Measurements from ENCODE around the gene VPS26C. TPM values are rescaled to one million over a fixed set of nuclear protein-coding genes. Genes with fewer than 3 reads are reported as not detected.
"Not testable (repeated sequence)": the region's sequence is repeated elsewhere in the genome, so short reads cannot be mapped to it uniquely, and the experiment has no call there.

Gene VPS26C
- 46.2 TPM for polyA plus RNA-seq (2012; ENCODE audit: missing spikeins)

DNA sequence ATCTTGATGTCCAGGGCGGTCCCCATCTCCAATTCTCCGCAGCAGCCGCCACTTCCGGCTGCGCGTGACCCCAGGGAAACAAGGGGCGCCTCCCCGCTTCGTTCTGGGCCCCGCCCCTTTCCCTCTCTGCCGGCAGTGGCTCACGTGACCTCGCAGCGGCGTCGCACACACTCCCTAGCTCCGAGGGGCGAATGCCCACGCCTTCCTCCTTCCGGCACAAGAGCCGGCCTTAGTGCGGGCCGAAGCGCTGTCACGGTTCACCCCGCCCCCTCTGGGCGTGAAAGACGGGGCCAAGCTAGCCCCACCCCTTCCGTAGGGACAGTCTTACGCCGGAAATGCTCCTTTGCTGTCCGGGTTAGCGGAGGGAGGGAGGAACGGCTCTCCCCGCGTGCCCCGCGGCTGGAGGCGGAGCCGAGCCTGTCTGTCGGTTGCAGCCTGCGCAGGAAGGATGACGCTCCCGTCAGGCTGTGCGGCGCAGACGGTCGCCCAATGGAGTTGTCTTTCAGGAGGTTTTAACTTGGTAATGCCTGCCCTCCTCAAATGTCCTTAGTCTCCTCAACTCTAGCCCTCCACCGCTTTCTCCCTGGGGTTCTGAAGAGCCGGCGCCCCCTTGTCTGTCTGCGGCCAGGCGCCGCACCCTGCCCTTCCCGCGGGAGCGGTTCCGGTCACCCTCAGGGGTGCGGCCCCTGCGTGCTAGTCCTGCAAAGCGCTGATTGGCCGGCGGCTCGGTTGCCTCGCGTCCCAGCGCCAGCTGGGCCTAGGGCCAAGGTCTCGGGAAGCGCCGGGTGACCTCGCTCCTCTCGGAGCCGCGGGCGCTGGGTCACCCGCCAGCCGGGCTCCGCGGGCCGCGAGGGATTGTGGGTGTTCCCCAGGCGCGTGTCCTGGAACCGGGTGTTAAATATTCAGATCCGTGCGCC is at the start of gene VPS26C:
Gene VPS26C (minus strand): TSS at position 66 of the 917 bp plus-strand sequence. CDS start 40 bp downstream, at position 26.
- peak; percentile 77 for TF ChIP-seq TAF1 (IDR thresholded peaks at IDR 0.05; ENCODE audit: borderline replicate concordance, low read depth, low read length)
- TF ChIP-seq POLR2A (IDR thresholded peaks at IDR 0.05; ENCODE audit: low read depth, low read length) = peak; percentile 91
- TF ChIP-seq POLR2AphosphoS5 (IDR thresholded peaks at IDR 0.05; ENCODE audit: low read depth, low read length) = peak; percentile 95
- FAIRE-seq = peak; percentile 100

DNA sequence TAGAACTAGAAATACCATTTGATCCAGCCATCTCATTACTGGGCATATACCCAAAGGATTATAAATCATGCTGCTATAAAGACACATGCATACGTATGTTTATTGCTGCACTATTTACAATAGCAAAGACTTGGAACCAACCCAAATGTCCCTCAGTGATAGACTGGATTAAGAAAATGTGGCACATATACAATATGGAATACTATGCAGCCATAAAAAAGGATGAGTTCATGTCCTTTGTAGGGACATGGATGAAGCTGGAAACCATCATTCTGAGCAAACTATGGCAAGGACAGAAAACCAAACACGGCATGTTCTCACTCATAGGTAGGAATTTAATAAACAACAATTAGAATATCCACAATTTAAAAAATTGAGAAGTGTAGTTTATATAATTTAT is 48.9 kb upstream of the VPS26C start:
- FAIRE-seq; DNase-seq (ENCODE audit: insufficient read length): not testable (repeated sequence)

More for the DNA sequence above, at the start of gene VPS26C:
- DNase-seq (ENCODE audit: insufficient read length) = peak; percentile 80

DNA sequence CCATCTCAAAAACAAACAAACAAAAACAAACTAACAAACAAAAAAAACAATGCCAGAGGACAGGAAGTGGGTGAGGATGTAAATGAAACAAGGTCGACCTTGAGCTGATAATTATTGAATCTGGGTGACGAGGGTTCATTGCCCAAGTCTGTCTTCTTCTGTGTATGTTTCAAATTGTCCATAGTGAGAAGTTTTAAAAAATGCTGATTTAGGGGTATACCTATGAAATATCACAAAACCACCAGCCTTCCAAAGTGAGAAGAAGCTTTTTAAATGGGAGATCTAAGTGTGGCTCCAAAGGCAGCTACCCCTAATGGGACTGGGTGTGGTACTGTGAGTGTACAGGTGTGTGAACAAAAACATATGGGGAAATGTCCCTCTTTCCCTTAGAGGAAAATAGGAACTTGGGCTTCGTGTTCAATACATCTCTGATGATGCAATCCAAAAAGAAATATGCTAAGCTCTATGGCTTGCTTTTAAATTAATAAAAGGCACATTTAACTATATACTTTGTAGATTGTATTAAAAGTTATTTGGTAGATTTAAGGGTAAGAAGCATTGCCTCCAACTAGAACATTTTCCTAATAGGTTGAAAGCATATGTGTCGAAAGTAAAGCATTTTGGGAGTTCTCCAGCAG is 33.1 kb upstream of the VPS26C start:
- FAIRE-seq = no peak
- TF ChIP-seq TAF1 (IDR thresholded peaks at IDR 0.05; ENCODE audit: borderline replicate concordance, low read depth, low read length) (no peak), POLR2AphosphoS5 (IDR thresholded peaks at IDR 0.05; ENCODE audit: low read depth, low read length) (no peak), POLR2A (IDR thresholded peaks at IDR 0.05; ENCODE audit: low read depth, low read length) (no peak)
- DNase-seq (ENCODE audit: insufficient read length) = no peak

GRCh38 chr21:37297364-37297763 is 30.2 kb upstream of the VPS26C start:
- no peak for FAIRE-seq
- DNase-seq (ENCODE audit: insufficient read length) = no peak
- no peak for TF ChIP-seq POLR2A (IDR thresholded peaks at IDR 0.05; ENCODE audit: low read depth, low read length)

DNA sequence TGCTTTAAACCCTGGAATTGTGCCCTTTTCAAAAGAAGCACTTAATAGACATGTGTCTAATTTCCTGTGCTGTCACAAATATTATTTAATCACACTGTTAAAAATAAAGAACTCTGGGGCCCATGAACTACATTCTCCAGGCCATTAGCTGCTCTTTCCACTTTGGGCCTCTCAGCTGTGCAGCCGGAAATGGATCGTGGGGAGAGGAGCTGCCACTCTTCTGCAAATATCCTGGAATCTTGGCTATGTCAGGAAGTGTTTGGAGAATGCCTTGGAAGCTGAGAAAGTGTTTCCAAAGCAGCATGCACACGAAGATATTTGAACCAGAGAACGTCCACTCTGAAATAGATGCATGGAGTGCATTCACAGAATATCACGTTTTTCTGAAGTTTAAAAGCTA is 27.5 kb upstream of the VPS26C start:
- TF ChIP-seq POLR2A (IDR thresholded peaks at IDR 0.05; ENCODE audit: low read depth, low read length) (no peak), POLR2AphosphoS5 (IDR thresholded peaks at IDR 0.05; ENCODE audit: low read depth, low read length) (no peak), TAF1 (IDR thresholded peaks at IDR 0.05; ENCODE audit: borderline replicate concordance, low read depth, low read length) (no peak)

GRCh38 chr21:37292941-37293340 is 25.8 kb upstream of the VPS26C start:
- TF ChIP-seq POLR2A (IDR thresholded peaks at IDR 0.05; ENCODE audit: low read depth, low read length) = no peak
- TF ChIP-seq POLR2AphosphoS5 (IDR thresholded peaks at IDR 0.05; ENCODE audit: low read depth, low read length) = no peak
- no peak for TF ChIP-seq TAF1 (IDR thresholded peaks at IDR 0.05; ENCODE audit: borderline replicate concordance, low read depth, low read length)
- DNase-seq (ENCODE audit: insufficient read length) (no peak), FAIRE-seq (no peak)

More for the DNA sequence above, 27.5 kb upstream of the VPS26C start:
- FAIRE-seq (no peak), DNase-seq (ENCODE audit: insufficient read length) (no peak)

DNA sequence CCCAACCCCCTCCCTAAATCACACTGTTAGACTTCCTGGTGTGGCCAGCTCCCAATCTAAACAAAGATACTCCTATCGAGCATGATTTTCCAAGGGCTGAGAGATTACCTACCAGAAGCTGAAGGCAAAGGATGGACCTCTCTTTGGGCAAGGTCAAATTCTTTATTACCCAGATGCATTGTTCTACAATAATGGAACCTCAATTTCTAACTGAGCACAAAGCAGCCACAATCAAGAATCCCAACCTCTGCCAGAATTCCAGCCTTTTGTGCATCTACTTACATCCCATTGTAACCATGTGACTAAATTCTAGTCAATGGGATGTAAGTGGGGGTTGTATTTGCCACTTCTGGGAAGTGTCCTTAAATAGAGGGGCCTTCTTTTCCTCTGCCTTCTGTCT is 24.9 kb upstream of the VPS26C start:
- TF ChIP-seq TAF1 (IDR thresholded peaks at IDR 0.05; ENCODE audit: borderline replicate concordance, low read depth, low read length) (no peak), POLR2AphosphoS5 (IDR thresholded peaks at IDR 0.05; ENCODE audit: low read depth, low read length) (no peak), POLR2A (IDR thresholded peaks at IDR 0.05; ENCODE audit: low read depth, low read length) (no peak)
- FAIRE-seq (no peak), DNase-seq (ENCODE audit: insufficient read length) (no peak)

DNA sequence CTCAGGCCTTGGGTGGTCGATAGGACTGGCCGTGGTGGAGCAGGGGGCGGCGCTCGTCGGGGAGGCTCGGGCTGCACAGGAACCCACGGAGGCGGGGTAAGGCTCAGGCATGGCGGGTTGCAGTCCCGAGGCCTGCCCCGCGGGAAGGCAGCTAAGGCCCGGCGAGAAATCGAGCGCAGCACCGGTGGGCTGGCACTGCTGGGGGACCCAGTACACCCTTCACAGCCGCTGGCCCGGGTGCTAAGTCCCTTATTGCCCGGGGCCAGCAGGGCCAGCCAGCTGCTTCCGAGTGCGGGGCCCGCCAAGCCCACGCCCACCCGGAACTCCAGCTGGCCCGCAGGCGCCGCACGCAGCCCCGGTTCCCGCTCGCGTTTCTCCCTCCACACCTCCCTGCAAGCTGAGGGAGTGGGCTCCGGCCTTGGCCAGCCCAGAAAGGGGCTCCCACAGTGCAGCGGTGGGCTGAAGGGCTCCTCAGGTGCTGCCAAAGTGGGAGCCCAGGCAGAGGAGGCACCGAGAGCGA is 16.1 kb upstream of the VPS26C start:
- DNase-seq (ENCODE audit: insufficient read length); FAIRE-seq: not testable (repeated sequence)

- DNase-seq (ENCODE audit: insufficient read length); FAIRE-seq: not testable (repeated sequence)
These were observed 15.5 kb upstream of the VPS26C start for GRCh38 chr21:37282602-37283001.

DNA sequence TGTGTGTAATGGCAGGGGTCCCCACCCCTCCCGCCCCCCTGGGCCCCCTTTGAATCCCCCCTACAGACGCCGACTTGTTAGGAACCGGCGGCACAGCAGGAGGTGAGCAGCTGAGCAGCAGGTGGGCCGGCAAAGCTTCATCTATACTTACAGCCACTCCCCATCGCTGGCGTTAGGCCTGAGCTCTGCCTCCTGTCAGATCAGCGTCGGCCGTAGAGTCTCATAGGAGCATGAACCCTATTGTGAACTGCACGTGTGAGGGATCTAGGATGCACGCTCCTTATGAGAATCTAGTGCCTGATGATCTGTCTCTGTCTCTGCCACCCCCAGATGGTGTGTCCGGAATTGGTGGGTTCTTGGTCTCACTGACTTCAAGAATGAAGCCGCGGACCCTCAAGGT is 14.9 kb upstream of the VPS26C start:
- FAIRE-seq (no peak), DNase-seq (ENCODE audit: insufficient read length) (no peak)
- TF ChIP-seq TAF1 (IDR thresholded peaks at IDR 0.05; ENCODE audit: borderline replicate concordance, low read depth, low read length) = no peak
- no peak for TF ChIP-seq POLR2AphosphoS5 (IDR thresholded peaks at IDR 0.05; ENCODE audit: low read depth, low read length)
- TF ChIP-seq POLR2A (IDR thresholded peaks at IDR 0.05; ENCODE audit: low read depth, low read length) = no peak

- DNase-seq (ENCODE audit: insufficient read length) (no peak), FAIRE-seq (no peak)
- no peak for TF ChIP-seq POLR2A (IDR thresholded peaks at IDR 0.05; ENCODE audit: low read depth, low read length)
- no peak for TF ChIP-seq POLR2AphosphoS5 (IDR thresholded peaks at IDR 0.05; ENCODE audit: low read depth, low read length)
- TF ChIP-seq TAF1 (IDR thresholded peaks at IDR 0.05; ENCODE audit: borderline replicate concordance, low read depth, low read length) = no peak
These were observed 14.4 kb upstream of the VPS26C start for GRCh38 chr21:37281579-37281978.

GRCh38 chr21:37279271-37279670 is 12.1 kb upstream of the VPS26C start:
- DNase-seq (ENCODE audit: insufficient read length); FAIRE-seq: not testable (repeated sequence)

All from GM12892 (cell line).